ENCODE measurements around the gene SSRP1. TPM values are rescaled to one million over a fixed set of nuclear protein-coding genes. Genes with fewer than 3 reads are reported as not detected.

The SSRP1 gene
- total and polyA plus RNA-seq, 2 experiments from 2014 or later: 205 to 216 TPM

GRCh38 chr11:57379732-57380131, 44.0 kb upstream of the SSRP1 start:
- Histone ChIP-seq H3K4me3 (no peak overlapping the region), H3F3A (replicated peaks; ENCODE audit: low read depth) (no peaks in the 10 kb centered on the region), H4K20me1 (replicated peaks; ENCODE audit: insufficient read depth) (no peaks in the 10 kb centered on the region), H3K36me3 (ENCODE audit: insufficient read depth) (no peaks in the 10 kb centered on the region), H3K4me2 (no peak overlapping the region), H3K4me1 (ENCODE audit: insufficient read depth) (no peaks in the 10 kb centered on the region), H3K27ac (ENCODE audit: low read depth) (no peak overlapping the region), H3K79me2 (replicated peaks; ENCODE audit: insufficient read depth) (no peaks in the 10 kb centered on the region), H3K27me3 (ENCODE audit: insufficient read depth) (no peaks in the 10 kb centered on the region), H3K9me2 (ENCODE audit: insufficient read depth) (no peaks in the 10 kb centered on the region), H2AFZ (no peak overlapping the region)
- peaks cover 10% of the 10 kb centered on the region for H3K27me3 Mint-ChIP-seq (ENCODE audit: insufficient read depth, low read depth, poor library complexity)
- H3K4me3 Mint-ChIP-seq: no peak overlapping the region
- no peaks in the 10 kb centered on the region for H3K36me3 Mint-ChIP-seq (ENCODE audit: low read depth)
- peaks cover 3% of the 10 kb centered on the region; the same call in 1 of the 3 replicates for H3K9me3 Mint-ChIP-seq
- DNase-seq (ENCODE audit: low spot score) (peak; percentile 93), ATAC-seq (peak; percentile 92)
- TF ChIP-seq EZH2phosphoT487 (IDR thresholded peaks at IDR 0.05; ENCODE audit: unreplicated experiment) (no peak), EZH2 (IDR thresholded peaks at IDR 0.05; ENCODE audit: low read depth, unreplicated experiment) (no peak), NANOG (IDR thresholded peaks at IDR 0.05; ENCODE audit: borderline replicate concordance) (no peak), ZNF462 (CRISPR knock-in tag; IDR thresholded peaks at IDR 0.05) (peak; percentile 78), ZNF331 (CRISPR knock-in tag; IDR thresholded peaks at IDR 0.05; ENCODE audit: low read depth) (no peak), POLR2AphosphoS5 (IDR thresholded peaks at IDR 0.05; ENCODE audit: low read depth) (no peak), STAT1 (IDR thresholded peaks at IDR 0.05; ENCODE audit: unreplicated experiment) (no peak), CTCF (conservative IDR thresholded peaks at IDR 0.05; ENCODE audit: low read depth in 2 of 2) (0 out of 4 replicates have a peak, but pooled peaks of 1 of the 2 experiments have one; percentile 9)
- TF ChIP-seq, protein P1, sequence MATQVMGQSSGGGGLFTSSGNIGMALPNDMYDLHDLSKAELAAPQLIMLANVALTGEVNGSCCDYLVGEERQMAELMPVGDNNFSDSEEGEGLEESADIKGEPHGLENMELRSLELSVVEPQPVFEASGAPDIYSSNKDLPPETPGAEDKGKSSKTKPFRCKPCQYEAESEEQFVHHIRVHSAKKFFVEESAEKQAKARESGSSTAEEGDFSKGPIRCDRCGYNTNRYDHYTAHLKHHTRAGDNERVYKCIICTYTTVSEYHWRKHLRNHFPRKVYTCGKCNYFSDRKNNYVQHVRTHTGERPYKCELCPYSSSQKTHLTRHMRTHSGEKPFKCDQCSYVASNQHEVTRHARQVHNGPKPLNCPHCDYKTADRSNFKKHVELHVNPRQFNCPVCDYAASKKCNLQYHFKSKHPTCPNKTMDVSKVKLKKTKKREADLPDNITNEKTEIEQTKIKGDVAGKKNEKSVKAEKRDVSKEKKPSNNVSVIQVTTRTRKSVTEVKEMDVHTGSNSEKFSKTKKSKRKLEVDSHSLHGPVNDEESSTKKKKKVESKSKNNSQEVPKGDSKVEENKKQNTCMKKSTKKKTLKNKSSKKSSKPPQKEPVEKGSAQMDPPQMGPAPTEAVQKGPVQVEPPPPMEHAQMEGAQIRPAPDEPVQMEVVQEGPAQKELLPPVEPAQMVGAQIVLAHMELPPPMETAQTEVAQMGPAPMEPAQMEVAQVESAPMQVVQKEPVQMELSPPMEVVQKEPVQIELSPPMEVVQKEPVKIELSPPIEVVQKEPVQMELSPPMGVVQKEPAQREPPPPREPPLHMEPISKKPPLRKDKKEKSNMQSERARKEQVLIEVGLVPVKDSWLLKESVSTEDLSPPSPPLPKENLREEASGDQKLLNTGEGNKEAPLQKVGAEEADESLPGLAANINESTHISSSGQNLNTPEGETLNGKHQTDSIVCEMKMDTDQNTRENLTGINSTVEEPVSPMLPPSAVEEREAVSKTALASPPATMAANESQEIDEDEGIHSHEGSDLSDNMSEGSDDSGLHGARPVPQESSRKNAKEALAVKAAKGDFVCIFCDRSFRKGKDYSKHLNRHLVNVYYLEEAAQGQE (IDR thresholded peaks at IDR 0.05; ENCODE audit: unreplicated experiment): peak; percentile 96
- TF ChIP-seq, protein P2, sequence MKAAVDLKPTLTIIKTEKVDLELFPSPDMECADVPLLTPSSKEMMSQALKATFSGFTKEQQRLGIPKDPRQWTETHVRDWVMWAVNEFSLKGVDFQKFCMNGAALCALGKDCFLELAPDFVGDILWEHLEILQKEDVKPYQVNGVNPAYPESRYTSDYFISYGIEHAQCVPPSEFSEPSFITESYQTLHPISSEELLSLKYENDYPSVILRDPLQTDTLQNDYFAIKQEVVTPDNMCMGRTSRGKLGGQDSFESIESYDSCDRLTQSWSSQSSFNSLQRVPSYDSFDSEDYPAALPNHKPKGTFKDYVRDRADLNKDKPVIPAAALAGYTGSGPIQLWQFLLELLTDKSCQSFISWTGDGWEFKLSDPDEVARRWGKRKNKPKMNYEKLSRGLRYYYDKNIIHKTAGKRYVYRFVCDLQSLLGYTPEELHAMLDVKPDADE (IDR thresholded peaks at IDR 0.05): no peak
- no peak overlapping the region for H3K27ac Mint-ChIP-seq
- H3K4me1 Mint-ChIP-seq: peaks cover 2% of the 10 kb centered on the region; the same call in 2 of the 3 replicates
